ENCODE data around the gene ESRRG. TPM values are rescaled to one million over a fixed set of nuclear protein-coding genes. Genes with fewer than 3 reads are reported as not detected.

Gene ESRRG
- polyA plus RNA-seq, 1 donor from 2014 or later, result 3.7 TPM

GRCh38 chr1:216500273-216500967, 222.8 kb downstream of the ESRRG start:
- Histone ChIP-seq H3K27me3 (ENCODE audit: insufficient read depth, low read depth, low read length) (no peaks in the 10 kb centered on the region), H2AFZ (ENCODE audit: low read depth, low read length) (no peak overlapping the region), H3K27ac (ENCODE audit: low read length) (no peak overlapping the region), H3F3A (ENCODE audit: insufficient read depth, low read length, poor library complexity, severe bottlenecking) (no peaks in the 10 kb centered on the region), H3K9ac (ENCODE audit: low read length) (no peak overlapping the region), H3K9me2 (ENCODE audit: insufficient read depth, low read length) (no peaks in the 10 kb centered on the region), H3K79me2 (replicated peaks; ENCODE audit: insufficient read depth, low read length) (no peaks in the 10 kb centered on the region), H4K20me1 (ENCODE audit: insufficient read depth) (no peaks in the 10 kb centered on the region), H3K4me2 (ENCODE audit: low read length) (no peak overlapping the region), H3K4me3 (ENCODE audit: low read length) (no peak overlapping the region), H3K9me3 (ENCODE audit: low read length) (no peaks in the 10 kb centered on the region), H3K36me3 (ENCODE audit: insufficient read depth, low read length) (no peaks in the 10 kb centered on the region)
- TF ChIP-seq EP300 (conservative IDR thresholded peaks at IDR 0.05; ENCODE audit: poor library complexity, severe bottlenecking) (no peak), REST (IDR thresholded peaks at IDR 0.05; ENCODE audit: borderline replicate concordance) (no peak), SMC3 (conservative IDR thresholded peaks at IDR 0.05; ENCODE audit: poor library complexity) (no peak), TAF1 (IDR thresholded peaks at IDR 0.05; ENCODE audit: low read depth) (no peak), CTCF (IDR thresholded peaks at IDR 0.05; ENCODE audit: poor library complexity, severe bottlenecking) (no peak), EZH2 (IDR thresholded peaks at IDR 0.05; ENCODE audit: borderline replicate concordance, insufficient read depth, low read length, poor library complexity, severe bottlenecking) (no peak), MXI1 (conservative IDR thresholded peaks at IDR 0.05; ENCODE audit: poor library complexity, severe bottlenecking) (no peak), POLR2AphosphoS5 (IDR thresholded peaks at IDR 0.05) (no peak), RAD21 (conservative IDR thresholded peaks at IDR 0.05) (no peak)

- H3K9ac ChIP-seq (ENCODE audit: low read length), result no peak overlapping the region
Measured at GRCh38 chr1:216499581-216500272, 223.5 kb downstream of the ESRRG start.

More at GRCh38 chr1:216499581-216500272, 223.5 kb downstream of the ESRRG start:
- TF ChIP-seq POLR2AphosphoS5 (IDR thresholded peaks at IDR 0.05) (no peak), EZH2 (IDR thresholded peaks at IDR 0.05; ENCODE audit: borderline replicate concordance, insufficient read depth, low read length, poor library complexity, severe bottlenecking) (no peak), SMC3 (conservative IDR thresholded peaks at IDR 0.05; ENCODE audit: poor library complexity) (no peak), RAD21 (conservative IDR thresholded peaks at IDR 0.05) (no peak), TAF1 (IDR thresholded peaks at IDR 0.05; ENCODE audit: low read depth) (no peak), REST (IDR thresholded peaks at IDR 0.05; ENCODE audit: borderline replicate concordance) (no peak), CTCF (IDR thresholded peaks at IDR 0.05; ENCODE audit: poor library complexity, severe bottlenecking) (no peak), EP300 (conservative IDR thresholded peaks at IDR 0.05; ENCODE audit: poor library complexity, severe bottlenecking) (no peak), MXI1 (conservative IDR thresholded peaks at IDR 0.05; ENCODE audit: poor library complexity, severe bottlenecking) (no peak)
- H3K27me3 ChIP-seq (ENCODE audit: insufficient read depth, low read depth, low read length), result no peaks in the 10 kb centered on the region
- no peaks in the 10 kb centered on the region for H3K9me2 ChIP-seq (ENCODE audit: insufficient read depth, low read length)
- H3K9me3 ChIP-seq (ENCODE audit: low read length), result no peaks in the 10 kb centered on the region
- no peak overlapping the region for H3K4me3 ChIP-seq (ENCODE audit: low read length)
- H3K79me2 ChIP-seq (replicated peaks; ENCODE audit: insufficient read depth, low read length), result no peaks in the 10 kb centered on the region
- no peak overlapping the region for H3K27ac ChIP-seq (ENCODE audit: low read length)
- no peaks in the 10 kb centered on the region for H3K36me3 ChIP-seq (ENCODE audit: insufficient read depth, low read length)
- H3K4me2 ChIP-seq (ENCODE audit: low read length), result no peak overlapping the region
- no peaks in the 10 kb centered on the region for H4K20me1 ChIP-seq (ENCODE audit: insufficient read depth)
- H3F3A ChIP-seq (ENCODE audit: insufficient read depth, low read length, poor library complexity, severe bottlenecking), result no peaks in the 10 kb centered on the region
- H2AFZ ChIP-seq (ENCODE audit: low read depth, low read length), result no peak overlapping the region
